WI38 (cell line): ENCODE data around the gene AP1S1.

ENCODE experiments used
- H3K4me3 ChIP-seq: 2 replicates; pipeline ENCODE4 v1.5.1; 2011; ENCODE audit warnings: low read depth, mild to moderate bottlenecking, control low read depth, low read length
- CTCF ChIP-seq: IDR thresholded peaks from 2 replicates; pipeline ENCODE4 v1.5.1; 2012; ENCODE audit warnings: low read depth, mild to moderate bottlenecking, control low read depth, low read length

Gene AP1S1

GRCh38 chr7:101171442-101171837 lies 17.2 kb downstream of the AP1S1 start:
- no peak overlapping the region for H3K4me3 ChIP-seq
- peak; percentile 33 for TF ChIP-seq CTCF

- no peak for TF ChIP-seq CTCF
- no peak overlapping the region for H3K4me3 ChIP-seq
These were observed 18.0 kb downstream of the AP1S1 start for GRCh38 chr7:101172005-101172853.

- H3K4me3 ChIP-seq: peak overlapping the region; percentile 32
- no peak for TF ChIP-seq CTCF
These were observed 18.8 kb downstream of the AP1S1 start for GRCh38 chr7:101172854-101173751.

GRCh38 chr7:101173752-101174244 lies 19.5 kb downstream of the AP1S1 start:
- TF ChIP-seq CTCF: no peak
- H3K4me3 ChIP-seq: peak overlapping the region; percentile 32; the same call in 1 of the 2 replicates

GRCh38 chr7:101174322-101174854 lies 20.1 kb downstream of the AP1S1 start:
- TF ChIP-seq CTCF: no peak
- no peak overlapping the region for H3K4me3 ChIP-seq

- no peak overlapping the region for H3K4me3 ChIP-seq
- TF ChIP-seq CTCF: no peak
These were observed 21.4 kb downstream of the AP1S1 start for GRCh38 chr7:101175664-101176063.

- TF ChIP-seq CTCF: no peak
These were observed 23.4 kb downstream of the AP1S1 start for GRCh38 chr7:101177644-101178043.

More at GRCh38 chr7:101177644-101178043, 23.4 kb downstream of the AP1S1 start:
- no peak overlapping the region for H3K4me3 ChIP-seq
